Endodermal cell (in vitro differentiated cells): ENCODE results near the gene CCDC158. TPM values are rescaled to one million over a fixed set of nuclear protein-coding genes. Genes with fewer than 3 reads are reported as not detected.

Experiments
- DNase-seq: peaks from one replicate; pipeline ENCODE4 v3.0.0-alpha.2; 2017
- H3K27ac ChIP-seq: 2 replicates; pipeline ENCODE4 v1.5.1; 2013; ENCODE audit warnings: mild to moderate bottlenecking, low read depth, low read length, moderate library complexity
- H3K27me3 ChIP-seq: 2 replicates; pipeline ENCODE4 v1.6.1; 2013; ENCODE audit warnings: mild to moderate bottlenecking, low read length, moderate library complexity; ENCODE audit not compliant: insufficient read depth, control insufficient read depth, poor library complexity, severe bottlenecking
- H3K36me3 ChIP-seq: 2 replicates; pipeline ENCODE4 v1.7.0; 2013; ENCODE audit warnings: mild to moderate bottlenecking, low read length, moderate library complexity; ENCODE audit not compliant: control insufficient read depth, insufficient read depth
- H3K4me1 ChIP-seq: one replicate; pipeline ENCODE4 v1.7.0; 2013; ENCODE audit warnings: low read length; ENCODE audit not compliant: control insufficient read depth, insufficient read depth
- H3K4me3 ChIP-seq: 2 replicates; pipeline ENCODE4 v1.5.1; 2013; ENCODE audit warnings: mild to moderate bottlenecking, low read length, moderate library complexity
- H3K9ac ChIP-seq: 2 replicates; pipeline ENCODE4 v1.6.1; 2013; ENCODE audit warnings: mild to moderate bottlenecking, low read length, moderate library complexity; ENCODE audit not compliant: poor library complexity, severe bottlenecking; ENCODE audit errors: extremely low read depth
- H3K9me3 ChIP-seq: 2 replicates; pipeline ENCODE4 v1.6.1; 2013; ENCODE audit warnings: mild to moderate bottlenecking, low read length, moderate library complexity; ENCODE audit not compliant: control insufficient read depth
- H3K27ac Mint-ChIP-seq: 2 replicates; pipeline ENCODE4 v1.8.0; 2020; ENCODE audit warnings: mixed read lengths
- H3K27me3 Mint-ChIP-seq: 2 replicates; pipeline ENCODE4 v1.8.0; 2021; ENCODE audit warnings: mild to moderate bottlenecking, mixed read lengths; ENCODE audit not compliant: insufficient read depth
- H3K36me3 Mint-ChIP-seq: 2 replicates; pipeline ENCODE4 v1.8.0; 2020; ENCODE audit warnings: low read depth, mixed read lengths
- H3K4me1 Mint-ChIP-seq: 2 replicates; pipeline ENCODE4 v1.8.0; 2020; ENCODE audit warnings: mixed read lengths
- H3K4me3 Mint-ChIP-seq: 2 replicates; pipeline ENCODE4 v1.8.0; 2020; ENCODE audit warnings: mild to moderate bottlenecking, moderate library complexity, mixed read lengths
- H3K9me3 Mint-ChIP-seq: 2 replicates; pipeline ENCODE4 v1.8.0; 2020; ENCODE audit warnings: mild to moderate bottlenecking, mixed read lengths
- CTCF ChIP-seq: fragments of 200-600 bp; sonication (generic); conservative IDR thresholded peaks from 2 replicates; pipeline ENCODE4 v1.5.0; 2021; ENCODE audit warnings: antibody characterized with exemption, mild to moderate bottlenecking
- WGBS, 2 experiments: methylation state at CpG; one replicate each; pipeline versions ENCODE4 v1.1.5 to v1.1.7; 2013; ENCODE audit warnings: missing lambda C conversion rate in 2 of 2, mixed read lengths in 1 of 2; ENCODE audit not compliant: insufficient coverage in 1 of 2, insufficient read length in 1 of 2; 5-methylcytosine and 5-hydroxymethylcytosine counted together
- total RNA-seq, 2 donors: library from RNA; stranded (reverse); fragmentation: NEBNext Ultra II Directional in 1 of 2; extraction: Animal tissue kit (Norgen Biotek cat#: 25700) in 1 of 2; gene quantifications; 2 replicates in 1 of 2; 3 replicates in 1 of 2; pipeline ENCODE4 v1.2.1, GENCODE V29; 2021

Gene CCDC158
- total RNA-seq, 2 donors from 2014 or later, result not detected

DNA sequence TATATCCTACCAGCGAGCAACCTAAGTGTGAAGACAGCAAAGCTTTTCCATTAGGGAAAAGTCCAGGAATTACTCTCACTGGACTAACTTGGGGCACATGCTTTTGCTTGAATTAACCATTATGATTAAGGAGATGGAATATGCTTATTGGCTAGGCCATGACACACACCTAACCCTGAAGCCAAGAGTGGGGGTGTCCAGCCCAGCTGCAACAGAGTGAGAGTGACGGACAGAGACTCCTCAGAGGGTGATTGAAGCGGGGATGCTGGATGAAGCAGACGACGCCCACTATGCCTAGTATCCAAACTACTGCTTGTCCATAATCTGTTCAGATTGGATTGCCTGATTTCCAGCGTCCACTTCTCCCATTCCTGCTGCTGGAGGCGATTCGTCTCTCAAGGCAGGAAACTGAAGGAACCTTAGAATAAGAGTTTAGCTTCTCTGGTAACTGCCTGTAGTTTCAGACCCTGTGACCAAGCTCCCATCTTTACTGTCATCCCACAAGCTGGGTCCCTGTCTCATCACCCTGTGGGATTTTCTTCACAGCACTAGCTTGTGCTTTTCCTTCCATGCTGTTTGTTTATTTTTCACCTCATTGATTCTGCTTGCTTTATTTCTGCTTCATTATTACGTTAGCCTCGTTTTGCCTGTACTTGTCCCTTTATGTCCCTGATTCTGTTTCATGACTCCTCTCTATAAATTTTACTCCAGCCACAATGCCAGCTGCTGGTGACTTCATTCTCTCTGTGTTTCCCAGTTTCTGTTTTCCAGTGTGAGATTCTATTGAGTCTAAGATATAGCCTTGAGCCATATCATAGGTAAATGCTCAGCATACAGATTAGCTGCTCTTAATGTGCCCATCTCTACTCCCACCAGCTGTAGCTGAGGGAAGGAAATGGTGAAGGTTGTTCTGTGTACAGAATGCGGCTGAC, 150.4 kb downstream of the CCDC158 start:
- no peaks in the 10 kb centered on the region for H3K27me3 ChIP-seq
- no peak overlapping the region for H3K27ac ChIP-seq
- H3K9ac ChIP-seq, result no peak overlapping the region
- no peak overlapping the region for H3K4me3 Mint-ChIP-seq
- no peak overlapping the region for H3K27ac Mint-ChIP-seq
- no peak for DNase-seq
- no peaks in the 10 kb centered on the region for H3K36me3 Mint-ChIP-seq
- H3K4me3 ChIP-seq, result no peak overlapping the region
- 93 to 95% methylated on average over 7 to 11 of the region's 11 CpGs for WGBS, 2 experiments
- no peaks in the 10 kb centered on the region for H3K4me1 Mint-ChIP-seq
- no peaks in the 10 kb centered on the region for H3K9me3 ChIP-seq
- no peaks in the 10 kb centered on the region for H3K4me1 ChIP-seq
- TF ChIP-seq CTCF, result no peak
- no peaks in the 10 kb centered on the region for H3K27me3 Mint-ChIP-seq
- H3K36me3 ChIP-seq, result no peaks in the 10 kb centered on the region
- no peaks in the 10 kb centered on the region for H3K9me3 Mint-ChIP-seq

- no peak overlapping the region for H3K27ac Mint-ChIP-seq
- Histone ChIP-seq H3K36me3 (no peaks in the 10 kb centered on the region), H3K27ac (no peak overlapping the region), H3K4me3 (no peak overlapping the region), H3K27me3 (no peaks in the 10 kb centered on the region), H3K9ac (no peak overlapping the region), H3K9me3 (no peaks in the 10 kb centered on the region), H3K4me1 (no peaks in the 10 kb centered on the region)
- no peaks in the 10 kb centered on the region for H3K9me3 Mint-ChIP-seq
- 97 to 100% methylated on average over 6 of the region's 6 CpGs for WGBS, 2 experiments
- peaks cover 1% of the 10 kb centered on the region for H3K27me3 Mint-ChIP-seq
- H3K4me1 Mint-ChIP-seq, result no peaks in the 10 kb centered on the region
- TF ChIP-seq CTCF, result no peak
- no peaks in the 10 kb centered on the region for H3K36me3 Mint-ChIP-seq
- no peak for DNase-seq
- H3K4me3 Mint-ChIP-seq, result no peak overlapping the region
These were observed 153.1 kb downstream of the CCDC158 start for GRCh38 chr4:76267811-76268210.

DNA sequence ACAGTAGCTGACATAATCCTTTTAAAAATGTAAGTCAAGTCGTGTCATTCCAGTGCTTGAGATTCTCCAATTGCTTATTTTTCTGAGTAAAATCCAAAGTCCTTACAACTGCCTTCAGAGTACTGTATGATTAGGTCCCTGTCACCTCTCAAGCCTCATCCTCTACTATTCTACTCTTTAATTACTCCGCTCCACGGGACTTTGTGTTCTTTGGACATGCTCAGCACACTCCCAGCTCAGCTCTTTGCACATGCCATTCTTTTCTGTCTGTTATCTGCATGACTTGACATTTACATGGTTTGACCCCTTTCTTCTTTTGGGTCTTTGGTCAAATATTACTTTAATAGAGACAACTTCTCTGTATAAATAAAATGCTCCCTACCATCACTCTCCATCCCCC, 154.3 kb downstream of the CCDC158 start:
- 89 to 91% methylated on average over 3 of the region's 3 CpGs for WGBS, 2 experiments
- no peaks in the 10 kb centered on the region for H3K4me1 Mint-ChIP-seq

More for the DNA sequence above, 154.3 kb downstream of the CCDC158 start:
- TF ChIP-seq CTCF, result no peak
- Histone ChIP-seq H3K9me3 (no peaks in the 10 kb centered on the region), H3K27ac (no peak overlapping the region), H3K4me1 (no peaks in the 10 kb centered on the region), H3K36me3 (no peaks in the 10 kb centered on the region), H3K27me3 (no peaks in the 10 kb centered on the region), H3K9ac (no peak overlapping the region), H3K4me3 (no peak overlapping the region)
- no peaks in the 10 kb centered on the region for H3K9me3 Mint-ChIP-seq
- H3K27me3 Mint-ChIP-seq, result peaks cover 1% of the 10 kb centered on the region
- H3K4me3 Mint-ChIP-seq, result no peak overlapping the region
- no peak for DNase-seq
- H3K27ac Mint-ChIP-seq, result no peak overlapping the region
- no peaks in the 10 kb centered on the region for H3K36me3 Mint-ChIP-seq
